MCF 10A (cell line): ENCODE data around the gene ZNF22. TPM values are rescaled to one million over a fixed set of nuclear protein-coding genes. Genes with fewer than 3 reads are reported as not detected.

Experiments used
- BruUV-seq: library from RNA; stranded (reverse); fragments of 400-500 nt; replicated peaks from 2 replicates; lab custom pipeline; 2021; lab: Mats Ljungman, UMichigan
- CTCF ChIA-PET: fragments of 300-600 bp; sonication (Branson Sonifier 250); formaldehyde crosslinking; extraction: SDS; loops from one replicate; lab custom pipeline; 2021; ENCODE audit warnings: antibody characterized with exemption, inconsistent platforms; lab: Yijun Ruan, JAX
- POLR2A ChIA-PET: fragments of 300-600, 350-650 bp; sonication (Branson Sonifier 250); formaldehyde crosslinking; extraction: SDS; loops from one replicate; lab custom pipeline; 2020; ENCODE audit warnings: antibody characterized with exemption, inconsistent platforms; lab: Yijun Ruan, JAX
- DNase-seq: peaks from one replicate; pipeline ENCODE4 v3.0.0-alpha.2; 2018; ENCODE audit not compliant: unreplicated experiment
- H3K27ac Mint-ChIP-seq: one replicate; pipeline ENCODE4 v1.8.0; 2022; ENCODE audit warnings: mild to moderate bottlenecking, low read depth, mixed read lengths; ENCODE audit not compliant: unreplicated experiment
- H3K27me3 Mint-ChIP-seq: one replicate; pipeline ENCODE4 v1.8.0; 2022; ENCODE audit warnings: mixed read lengths; ENCODE audit not compliant: insufficient read depth, unreplicated experiment
- H3K36me3 Mint-ChIP-seq: one replicate; pipeline ENCODE4 v1.8.0; 2022; ENCODE audit warnings: mild to moderate bottlenecking, moderate library complexity, mixed read lengths; ENCODE audit not compliant: insufficient read depth, unreplicated experiment
- H3K4me1 Mint-ChIP-seq: one replicate; pipeline ENCODE4 v1.8.0; 2022; ENCODE audit warnings: mixed read lengths; ENCODE audit not compliant: insufficient read depth, unreplicated experiment
- H3K4me3 Mint-ChIP-seq: one replicate; pipeline ENCODE4 v1.8.0; 2022; ENCODE audit warnings: mild to moderate bottlenecking, moderate library complexity, mixed read lengths; ENCODE audit not compliant: unreplicated experiment
- H3K9me3 Mint-ChIP-seq: one replicate; pipeline ENCODE4 v1.8.0; 2022; ENCODE audit warnings: mixed read lengths; ENCODE audit not compliant: unreplicated experiment
- intact Hi-C: fragments of 100-400 bp; cut with micrococcal nuclease; formaldehyde crosslinking; loops from 2 replicates; pipeline ENCODE4 v1.14.1; 2022
- total RNA-seq: library from RNA; stranded (reverse); gene quantifications from 2 replicates; pipeline ENCODE4 v1.2.3, GENCODE V29; 2022
- TF ChIP-seq, protein P1 (sequence below): fragments of 200-600 bp; IDR thresholded peaks from one replicate; pipeline ENCODE4 v1.8.0; 2022; ENCODE audit warnings: antibody characterized with exemption, mild to moderate bottlenecking; ENCODE audit not compliant: unreplicated experiment

Gene ZNF22
- total RNA-seq, 1 experiment from 2014 or later: 8.5 TPM

DNA sequence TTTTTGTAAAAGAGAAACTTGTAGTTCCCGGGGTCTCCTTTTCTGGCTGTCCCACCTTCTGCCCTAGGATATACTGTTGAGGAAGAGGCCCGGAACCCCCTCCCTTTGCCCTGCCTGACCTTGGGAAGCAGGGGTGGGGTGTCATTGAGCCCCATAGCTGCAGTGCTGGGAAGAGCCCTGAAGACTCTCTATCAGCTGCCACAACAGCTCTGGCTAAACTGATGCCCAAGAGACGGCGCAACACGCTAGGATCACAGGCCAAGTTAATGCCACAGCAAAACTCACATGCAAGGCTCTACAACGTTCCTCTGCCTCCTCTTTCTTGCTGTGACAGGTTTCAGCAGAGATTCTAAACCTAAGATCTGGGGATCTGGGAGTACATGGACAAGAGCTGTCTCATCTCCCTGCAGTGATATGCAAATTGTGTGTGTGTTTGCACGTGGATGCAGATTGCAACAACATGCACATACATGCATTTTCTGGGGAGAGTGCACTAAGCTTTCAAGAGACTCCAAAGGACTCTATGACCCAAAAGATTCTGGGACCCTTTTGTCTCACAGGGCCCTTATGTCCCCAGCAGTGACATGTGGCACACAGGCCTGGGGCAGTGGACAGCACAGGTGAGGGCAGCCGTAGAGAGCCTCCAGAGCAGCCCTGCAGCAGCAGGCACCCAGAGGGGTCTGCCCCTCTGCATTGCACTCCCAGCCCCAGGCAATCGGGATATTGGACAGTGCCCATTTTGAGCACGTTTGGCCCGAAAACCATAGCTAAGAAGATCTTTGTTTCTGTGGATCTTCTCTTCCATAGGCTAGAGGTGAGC, 38.6 kb upstream of the ZNF22 start:
- Mint-ChIP-seq H3K4me3 (no peak overlapping the region), H3K36me3 (no peaks in the 10 kb centered on the region), H3K4me1 (peaks cover 22% of the 10 kb centered on the region), H3K9me3 (no peaks in the 10 kb centered on the region), H3K27ac (no peak overlapping the region), H3K27me3 (no peaks in the 10 kb centered on the region)
- no peak for DNase-seq
- CTCF ChIA-PET: interaction anchor here (0.8 to 1.5 kb wide), 5 partner anchors 13 to 34 kb away, joined by 3 to 5 read pairs (median 5); no protein-coding TSS in a partner anchor
- POLR2A ChIA-PET: interaction anchor here (1.3 to 1.4 kb wide), 2 partner anchors 13 to 16 kb away, joined by 3 read pairs; partner anchors contain the start of gene DEPP1
- intact Hi-C loops: no loop called here
- BruUV-seq: no TSS peak
- TF ChIP-seq, protein P1, sequence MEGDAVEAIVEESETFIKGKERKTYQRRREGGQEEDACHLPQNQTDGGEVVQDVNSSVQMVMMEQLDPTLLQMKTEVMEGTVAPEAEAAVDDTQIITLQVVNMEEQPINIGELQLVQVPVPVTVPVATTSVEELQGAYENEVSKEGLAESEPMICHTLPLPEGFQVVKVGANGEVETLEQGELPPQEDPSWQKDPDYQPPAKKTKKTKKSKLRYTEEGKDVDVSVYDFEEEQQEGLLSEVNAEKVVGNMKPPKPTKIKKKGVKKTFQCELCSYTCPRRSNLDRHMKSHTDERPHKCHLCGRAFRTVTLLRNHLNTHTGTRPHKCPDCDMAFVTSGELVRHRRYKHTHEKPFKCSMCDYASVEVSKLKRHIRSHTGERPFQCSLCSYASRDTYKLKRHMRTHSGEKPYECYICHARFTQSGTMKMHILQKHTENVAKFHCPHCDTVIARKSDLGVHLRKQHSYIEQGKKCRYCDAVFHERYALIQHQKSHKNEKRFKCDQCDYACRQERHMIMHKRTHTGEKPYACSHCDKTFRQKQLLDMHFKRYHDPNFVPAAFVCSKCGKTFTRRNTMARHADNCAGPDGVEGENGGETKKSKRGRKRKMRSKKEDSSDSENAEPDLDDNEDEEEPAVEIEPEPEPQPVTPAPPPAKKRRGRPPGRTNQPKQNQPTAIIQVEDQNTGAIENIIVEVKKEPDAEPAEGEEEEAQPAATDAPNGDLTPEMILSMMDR: no peak

DNA sequence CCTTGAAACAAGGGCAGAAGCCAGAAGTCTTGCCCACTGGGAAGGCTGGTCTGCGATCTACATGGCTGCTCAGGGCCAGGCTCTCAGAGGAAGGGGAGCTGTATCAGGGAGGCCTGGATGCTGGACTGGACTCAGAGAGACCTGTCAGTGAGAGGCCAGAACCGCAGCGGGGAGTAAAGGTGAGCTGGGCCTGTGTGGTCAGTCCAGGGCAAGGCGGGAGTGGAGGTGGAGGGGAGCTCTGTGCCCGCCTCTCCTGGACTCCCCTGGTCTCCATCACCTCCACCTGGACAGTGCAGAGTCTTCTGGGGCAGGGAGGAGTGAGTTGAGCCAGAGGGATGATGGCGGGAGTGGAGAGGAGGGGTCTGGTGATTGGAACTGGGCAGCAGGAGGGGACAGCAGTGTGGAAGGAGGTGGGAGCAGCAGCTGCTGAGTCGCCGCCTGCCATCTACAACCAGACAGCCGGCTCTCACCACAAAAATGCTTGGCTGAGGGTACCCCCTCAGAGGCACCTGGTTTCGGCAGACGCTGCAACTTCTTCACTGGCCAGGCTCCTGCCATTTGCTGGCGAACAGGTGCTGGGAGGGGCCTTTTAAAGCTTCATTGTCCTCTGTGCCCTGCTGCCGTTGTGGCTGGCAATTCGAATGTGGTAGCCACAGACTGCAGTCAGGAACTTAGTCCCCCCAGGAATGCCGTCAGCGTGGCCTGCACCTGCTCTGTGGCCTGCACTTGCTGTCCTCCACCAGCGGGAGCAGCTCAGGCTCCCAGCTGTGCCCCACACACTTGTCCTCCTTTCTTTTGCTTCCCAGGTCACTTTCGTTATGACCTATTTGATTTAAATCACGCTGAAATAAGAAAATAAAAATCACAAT, 37.6 kb upstream of the ZNF22 start:
- ChIA-PET CTCF (interaction anchor here (0.6 to 1.6 kb wide), 6 partner anchors 11 to 1638 kb away, joined by 3 to 6 read pairs (median 5); no protein-coding TSS in a partner anchor), POLR2A (no interaction called here)
- H3K27ac Mint-ChIP-seq: peak overlapping the region; percentile 12

DNA sequence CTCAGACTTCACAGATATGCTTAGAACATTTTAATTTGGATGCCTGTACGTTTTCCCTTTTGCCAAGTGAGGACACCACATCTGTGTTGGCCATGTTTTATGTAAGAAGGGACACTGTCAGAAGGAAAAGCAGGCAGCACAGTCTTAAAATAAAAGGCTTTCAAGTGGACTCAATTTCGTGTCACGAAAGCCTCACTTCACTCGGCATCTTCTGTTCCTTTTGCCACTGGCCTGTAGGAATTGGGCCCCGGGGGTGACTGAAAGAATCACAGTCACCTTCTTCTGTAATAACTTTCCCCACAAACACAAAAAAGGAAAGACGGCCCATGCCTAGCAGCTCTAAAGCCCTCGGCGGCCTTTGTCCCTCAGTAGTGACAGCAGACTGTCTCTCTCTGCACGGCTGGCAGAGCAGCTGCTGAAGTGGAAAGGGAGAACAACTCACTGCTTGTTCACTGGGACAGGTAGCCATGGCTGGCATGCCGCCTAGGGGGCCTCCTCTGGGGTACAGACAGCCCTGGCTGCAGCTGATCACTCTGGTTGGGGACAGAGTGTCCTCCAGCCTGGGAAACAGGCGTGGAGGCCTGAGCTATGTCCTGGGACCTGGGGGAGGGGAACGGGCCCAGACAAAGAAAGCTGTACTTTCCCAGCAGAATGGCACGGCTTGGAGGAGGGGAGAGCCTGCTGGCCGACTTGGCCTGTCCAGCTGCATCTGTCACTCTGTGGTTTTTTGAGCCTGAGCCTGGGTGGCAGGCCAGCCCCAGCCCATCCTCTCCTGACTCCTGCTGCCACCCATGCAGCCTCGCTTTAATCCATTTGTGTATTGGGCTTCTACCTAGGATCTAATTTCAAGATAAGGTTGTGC, 36.7 kb upstream of the ZNF22 start:
- DNase-seq: no peak
- Mint-ChIP-seq H3K36me3 (no peaks in the 10 kb centered on the region), H3K27ac (peak overlapping the region; percentile 12), H3K4me3 (no peak overlapping the region), H3K4me1 (peaks cover 18% of the 10 kb centered on the region), H3K27me3 (no peaks in the 10 kb centered on the region), H3K9me3 (no peaks in the 10 kb centered on the region)
- TF ChIP-seq, protein P1: no peak
- CTCF ChIA-PET: interaction anchor here (0.6 to 1.6 kb wide), 3 partner anchors 10 to 1067 kb away, joined by 3 to 6 read pairs (median 3); no protein-coding TSS in a partner anchor
- no TSS peak for BruUV-seq
- intact Hi-C loops: no loop called here
- POLR2A ChIA-PET: interaction anchor here (0.7 kb wide), 1 partner anchor 15 kb away, joined by 3 read pairs; the partner anchor contains the start of gene DEPP1

More for the DNA sequence above, 37.6 kb upstream of the ZNF22 start:
- DNase-seq: no peak
- intact Hi-C loops: no loop called here
- TF ChIP-seq, protein P1: peak; percentile 8
- H3K4me3 Mint-ChIP-seq: no peak overlapping the region
- H3K36me3 Mint-ChIP-seq: no peaks in the 10 kb centered on the region
- H3K27me3 Mint-ChIP-seq: no peaks in the 10 kb centered on the region
- no peaks in the 10 kb centered on the region for H3K9me3 Mint-ChIP-seq
- no TSS peak for BruUV-seq
- H3K4me1 Mint-ChIP-seq: peaks cover 24% of the 10 kb centered on the region
